Measurements from ENCODE around the gene TAMALIN.

TAMALIN gene

DNA sequence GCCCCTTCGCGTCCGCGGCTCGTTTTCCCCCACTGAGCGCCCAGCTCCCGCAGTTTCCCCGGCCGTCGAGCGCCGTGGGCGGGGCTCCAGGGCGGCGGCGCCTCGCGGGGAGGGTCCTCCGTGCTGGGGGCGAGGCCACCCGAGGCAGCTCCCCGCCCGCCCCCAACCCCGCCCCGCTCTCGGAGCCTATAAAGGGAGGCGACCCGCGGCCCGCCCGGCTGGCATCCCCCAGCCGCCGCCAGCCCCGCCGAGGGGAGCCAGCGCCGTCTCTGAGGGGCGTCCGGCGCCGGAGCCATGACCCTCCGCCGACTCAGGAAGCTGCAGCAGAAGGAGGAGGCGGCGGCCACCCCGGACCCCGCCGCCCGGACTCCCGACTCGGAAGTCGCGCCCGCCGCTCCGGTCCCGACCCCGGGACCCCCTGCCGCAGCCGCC is at the start of gene TAMALIN:
Gene TAMALIN (plus strand): TSS at position 221 of the 432 bp plus-strand sequence. CDS start 74 bp downstream, at position 295.
- TF ChIP-seq GATA1 (IDR thresholded peaks at IDR 0.05; ENCODE audit: low read depth, low read length) (no peak), POLR2A (IDR thresholded peaks at IDR 0.05; ENCODE audit: low read length) (no peak)
- peak; percentile 53 to 57 for DNase-seq

DNA sequence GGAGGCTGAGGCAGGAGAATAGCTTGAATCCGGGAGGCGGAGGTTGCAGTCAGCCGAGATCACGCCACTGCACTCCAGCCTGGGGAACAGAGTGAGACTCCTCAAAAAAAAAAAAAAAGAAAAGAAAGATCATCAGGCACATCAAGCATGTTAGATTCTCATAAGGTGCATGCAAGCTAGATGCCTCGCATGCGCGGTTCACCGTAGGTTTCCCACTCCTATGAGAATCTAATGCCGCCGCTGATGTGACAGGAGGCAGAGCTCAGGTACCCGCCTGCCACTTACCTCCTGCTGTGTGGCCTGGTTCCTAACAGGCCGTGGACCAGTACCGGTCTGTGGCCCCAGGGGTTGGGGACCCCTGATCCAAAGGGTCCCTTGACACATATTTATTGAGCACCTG is 48.2 kb upstream of the TAMALIN start:
- no peak for TF ChIP-seq POLR2A (IDR thresholded peaks at IDR 0.05; ENCODE audit: low read length)
- TF ChIP-seq GATA1 (IDR thresholded peaks at IDR 0.05; ENCODE audit: low read depth, low read length): no peak
- DNase-seq: no peak

DNA sequence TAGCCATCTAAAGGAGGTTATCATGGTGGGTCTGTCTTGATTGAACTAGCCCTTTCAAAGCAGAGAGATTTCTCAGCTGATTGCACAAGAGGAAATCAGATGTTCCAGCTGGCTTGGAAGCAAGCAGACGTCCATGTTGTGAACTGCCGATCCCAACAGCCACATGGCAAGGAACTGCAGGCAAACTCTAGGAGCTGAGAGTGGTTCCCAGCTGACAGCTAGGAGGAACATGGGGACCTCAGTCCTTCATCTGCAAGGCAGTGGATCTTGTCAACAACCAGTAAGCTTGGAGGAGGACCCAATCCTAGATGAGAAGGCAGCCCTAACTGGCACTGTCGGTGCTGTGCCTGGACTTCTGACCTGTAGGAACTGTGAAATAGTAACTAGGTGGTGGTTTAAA is 47.5 kb upstream of the TAMALIN start:
- TF ChIP-seq GATA1 (IDR thresholded peaks at IDR 0.05; ENCODE audit: low read depth, low read length) (no peak), POLR2A (IDR thresholded peaks at IDR 0.05; ENCODE audit: low read length) (no peak)
- DNase-seq: no peak

DNA sequence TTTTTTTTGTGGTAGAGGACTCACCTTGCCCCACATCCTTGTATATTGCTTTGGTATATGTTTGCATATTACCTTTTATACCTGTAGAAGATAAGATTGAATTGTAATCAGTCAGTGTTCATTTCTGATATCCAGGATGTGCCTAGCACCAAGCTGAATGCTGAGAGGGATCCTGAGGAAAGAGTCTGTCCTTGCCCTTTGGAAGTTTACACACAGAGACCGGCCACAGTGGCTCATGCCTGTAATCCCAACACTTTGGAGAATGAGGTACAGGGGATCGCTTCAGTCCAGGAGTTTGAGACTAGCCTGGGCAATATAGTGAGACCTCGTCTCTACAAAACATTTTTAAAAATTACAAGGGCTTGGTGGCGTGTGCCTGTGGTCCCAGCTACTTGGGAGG is 46.8 kb upstream of the TAMALIN start:
- TF ChIP-seq GATA1 (IDR thresholded peaks at IDR 0.05; ENCODE audit: low read depth, low read length) (no peak), POLR2A (IDR thresholded peaks at IDR 0.05; ENCODE audit: low read length) (no peak)
- no peak for DNase-seq

DNA sequence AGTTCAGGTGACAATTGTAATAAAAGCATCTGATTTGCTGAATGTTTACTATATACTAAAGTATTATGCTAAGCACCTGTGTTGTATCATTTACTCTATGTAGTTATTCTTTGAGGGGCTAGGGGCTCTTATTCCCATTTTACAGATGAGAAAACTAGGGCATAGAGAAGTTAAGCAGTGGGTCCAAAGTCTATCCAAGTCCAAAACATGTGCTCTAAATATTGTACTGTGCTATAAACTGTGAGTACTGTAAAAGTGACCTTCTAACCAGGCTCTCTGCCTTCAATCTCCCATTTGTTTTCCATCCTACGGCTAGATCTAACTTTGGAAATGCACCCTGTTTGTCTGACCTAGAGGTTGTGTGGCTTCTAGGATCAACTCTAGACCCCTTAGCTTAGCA is 46.3 kb upstream of the TAMALIN start:
- no peak for TF ChIP-seq GATA1 (IDR thresholded peaks at IDR 0.05; ENCODE audit: low read depth, low read length)
- no peak for TF ChIP-seq POLR2A (IDR thresholded peaks at IDR 0.05; ENCODE audit: low read length)
- no peak for DNase-seq

DNA sequence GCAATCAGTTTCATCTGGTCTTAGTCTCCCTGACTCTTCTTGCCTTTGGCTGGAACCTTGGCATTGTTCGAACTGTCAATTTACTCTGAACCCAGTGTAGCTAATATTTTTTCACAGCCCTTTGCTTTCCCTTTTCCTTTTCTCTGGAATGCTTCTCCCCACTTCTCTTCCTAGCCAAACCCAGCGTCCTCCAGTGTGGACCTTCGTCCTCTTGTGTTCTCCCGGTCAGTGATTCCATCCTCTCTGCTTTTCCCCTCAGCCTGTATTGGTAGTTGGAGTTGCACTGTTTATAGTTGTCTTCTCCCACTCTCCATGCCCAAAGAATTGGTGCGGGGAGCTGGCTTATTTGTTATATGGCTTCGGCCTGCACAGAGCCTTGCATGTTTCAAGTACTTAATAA is 45.9 kb upstream of the TAMALIN start:
- no peak for TF ChIP-seq GATA1 (IDR thresholded peaks at IDR 0.05; ENCODE audit: low read depth, low read length)
- no peak for TF ChIP-seq POLR2A (IDR thresholded peaks at IDR 0.05; ENCODE audit: low read length)
- no peak for DNase-seq

DNA sequence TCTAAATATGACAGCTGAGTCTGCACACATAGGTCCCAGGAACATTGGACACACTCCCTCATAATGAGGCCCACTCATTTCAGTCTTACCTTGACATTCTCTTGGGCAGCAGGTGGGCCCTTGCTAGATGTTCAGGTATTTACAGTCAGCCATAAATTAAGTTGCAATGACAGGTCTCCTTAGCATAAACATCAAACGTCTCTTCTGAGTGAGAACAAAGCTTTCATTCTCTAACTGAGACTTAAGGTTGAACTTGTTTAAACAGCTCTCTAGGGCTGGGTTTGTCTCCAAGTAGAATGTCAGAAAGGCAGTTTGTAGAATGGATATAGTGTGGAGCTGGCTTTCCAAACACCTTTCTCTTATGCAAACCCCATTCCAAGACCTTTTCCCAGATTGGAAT is 44.9 kb upstream of the TAMALIN start:
- no peak for TF ChIP-seq POLR2A (IDR thresholded peaks at IDR 0.05; ENCODE audit: low read length)
- no peak for DNase-seq

DNA sequence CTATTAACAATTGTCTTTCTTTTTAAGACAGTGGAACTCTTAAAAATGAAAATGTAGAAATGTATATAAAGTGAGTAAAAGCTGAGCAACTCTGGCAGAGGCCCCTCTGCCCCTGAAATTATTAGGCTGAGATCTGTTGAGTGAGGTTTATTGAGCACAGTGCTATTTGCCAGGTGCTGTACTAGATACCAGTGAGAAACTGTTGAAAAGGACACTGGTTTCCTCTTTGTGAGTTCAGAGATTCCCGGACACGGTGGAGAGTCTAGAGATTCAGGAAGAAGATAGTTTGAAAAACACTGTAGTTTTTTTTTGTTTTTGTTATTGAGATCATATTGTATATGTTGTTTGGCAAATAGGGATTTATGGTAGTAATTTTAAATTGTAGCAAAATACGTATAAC is 44.0 kb upstream of the TAMALIN start:
- no peak for DNase-seq
- TF ChIP-seq POLR2A (IDR thresholded peaks at IDR 0.05; ENCODE audit: low read length) (no peak), GATA1 (IDR thresholded peaks at IDR 0.05; ENCODE audit: low read depth, low read length) (no peak)

DNA sequence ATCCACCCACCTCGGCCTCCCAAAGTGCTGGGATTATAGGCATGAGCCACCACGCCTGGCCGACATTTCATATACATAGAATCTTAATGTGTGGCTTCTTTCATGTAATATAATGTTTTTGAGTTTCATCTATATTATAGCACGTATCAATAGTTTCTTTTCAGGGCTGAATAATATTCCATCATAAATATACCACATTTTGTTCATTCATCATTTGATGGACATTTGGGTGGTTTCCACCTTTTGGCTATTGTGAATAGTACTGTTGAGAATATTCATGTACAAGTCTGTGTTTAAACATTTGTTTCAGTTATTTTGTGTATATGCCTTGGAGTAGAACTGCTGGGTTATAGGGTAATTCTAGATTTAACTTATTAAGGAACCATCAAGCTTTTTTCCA is 43.3 kb upstream of the TAMALIN start:
- TF ChIP-seq POLR2A (IDR thresholded peaks at IDR 0.05; ENCODE audit: low read length) (no peak), GATA1 (IDR thresholded peaks at IDR 0.05; ENCODE audit: low read depth, low read length) (no peak)
- no peak for DNase-seq

DNA sequence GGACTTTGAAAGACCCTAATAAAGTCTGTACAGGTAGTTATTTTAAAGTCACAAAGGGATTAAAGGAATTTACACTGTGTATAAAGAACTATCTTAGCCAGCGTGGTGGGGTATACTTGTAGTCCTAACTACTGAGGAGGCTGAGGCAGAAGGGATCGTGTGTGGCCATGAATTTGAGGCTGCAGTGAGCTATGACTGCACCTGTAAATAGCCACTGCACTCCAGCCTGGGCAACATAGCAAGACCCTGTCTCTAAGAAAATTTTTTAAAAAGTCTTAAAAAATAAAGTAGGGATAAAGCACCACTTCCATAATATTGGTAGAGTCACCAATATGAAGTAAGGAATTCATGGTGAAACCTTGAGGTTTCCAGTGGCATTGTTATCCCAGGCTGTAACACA is 37.1 kb upstream of the TAMALIN start:
- DNase-seq: no peak
- TF ChIP-seq GATA1 (IDR thresholded peaks at IDR 0.05; ENCODE audit: low read depth, low read length) (no peak), POLR2A (IDR thresholded peaks at IDR 0.05; ENCODE audit: low read length) (no peak)

DNA sequence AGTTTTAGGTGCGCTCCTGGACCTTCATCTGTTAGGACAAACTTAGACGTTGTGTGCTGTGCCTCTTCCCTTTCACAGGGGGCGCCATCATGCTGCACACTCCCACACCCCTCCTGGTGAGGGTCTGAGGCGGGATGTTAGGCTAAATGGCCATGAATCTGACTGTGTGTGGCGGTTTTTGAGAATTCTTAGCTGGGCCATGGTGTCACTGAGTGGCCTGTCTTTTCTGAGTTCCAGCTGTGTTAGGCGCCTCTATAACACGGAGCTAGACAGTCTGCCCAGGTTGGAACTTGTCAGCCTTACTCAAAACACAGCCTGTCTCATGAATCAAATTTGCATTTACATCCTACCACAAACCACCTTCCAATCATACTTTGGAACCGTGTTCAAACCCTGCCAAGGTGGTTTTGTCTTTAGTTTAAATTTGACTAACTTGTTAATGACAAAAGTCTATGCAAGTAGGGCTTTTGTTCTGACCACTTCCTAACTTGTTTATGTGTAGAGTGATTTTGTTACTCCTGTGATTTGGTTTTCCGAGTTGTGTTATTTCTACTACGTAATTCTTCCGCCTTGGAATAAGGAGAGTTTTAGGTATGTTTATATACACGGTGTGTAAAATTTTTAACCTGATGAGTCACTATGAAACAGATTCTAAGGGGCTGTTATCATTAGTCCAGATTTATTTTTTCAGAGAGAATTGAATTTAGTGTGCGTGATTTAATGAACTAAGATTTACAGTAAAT is 35.7 kb upstream of the TAMALIN start:
- TF ChIP-seq POLR2A (IDR thresholded peaks at IDR 0.05; ENCODE audit: low read length): no peak
- DNase-seq: peak; percentile 27 to 40

DNA sequence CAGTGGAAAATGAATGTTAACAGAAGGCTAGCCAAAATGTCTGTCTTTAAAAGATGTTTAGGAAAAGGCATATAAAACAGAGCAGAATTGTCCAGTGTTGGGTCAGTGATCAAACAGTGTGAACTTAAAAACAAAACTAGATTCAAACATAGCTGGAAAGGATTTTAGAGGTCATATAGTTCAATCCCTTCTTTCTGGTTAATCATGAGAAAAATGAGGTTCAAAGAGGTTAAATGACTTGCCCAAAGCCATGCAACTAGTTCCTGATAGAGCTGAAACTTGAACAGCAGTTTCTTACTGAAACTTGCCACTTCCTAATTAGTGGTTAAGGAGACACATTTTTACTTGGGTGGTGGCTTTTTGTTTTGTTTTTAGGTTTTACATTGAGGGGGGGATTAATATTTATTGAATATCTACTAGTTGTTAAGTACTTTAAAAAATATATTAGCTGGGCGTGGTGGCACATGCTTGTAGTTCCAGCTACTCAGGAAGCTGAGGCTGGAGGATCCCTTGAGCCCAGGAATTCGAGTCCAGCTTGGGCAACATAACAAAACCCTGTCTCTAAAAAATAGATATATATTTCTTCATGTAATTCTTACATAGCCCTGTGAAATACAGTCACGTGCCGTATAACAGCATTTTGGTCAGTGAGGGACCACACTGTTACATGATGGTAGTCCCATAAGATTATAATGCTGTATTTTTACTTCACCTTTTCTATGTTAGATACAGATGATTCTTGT is 34.9 kb upstream of the TAMALIN start:
- no peak for TF ChIP-seq POLR2A (IDR thresholded peaks at IDR 0.05; ENCODE audit: low read length)
- TF ChIP-seq GATA1 (IDR thresholded peaks at IDR 0.05; ENCODE audit: low read depth, low read length): no peak
- DNase-seq: no peak

DNA sequence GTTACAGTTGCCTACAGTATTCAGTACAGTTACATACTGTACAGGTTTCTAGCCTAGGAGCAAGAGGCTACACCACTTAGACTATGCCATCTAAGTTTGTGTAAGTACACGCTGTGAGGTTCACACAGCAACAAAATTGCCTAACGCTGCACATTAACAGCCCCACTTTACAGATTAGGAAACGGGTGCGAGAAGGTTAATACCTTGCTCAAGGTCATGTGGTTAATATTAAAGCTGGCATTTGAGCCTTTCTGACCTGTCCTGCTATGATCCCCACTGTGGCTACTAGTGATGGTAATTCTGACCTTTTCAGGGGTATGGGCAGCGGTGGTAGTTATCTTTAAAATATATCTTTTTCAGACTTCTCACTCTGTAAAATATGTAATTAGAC is 34.3 kb upstream of the TAMALIN start:
- no peak for TF ChIP-seq POLR2A (IDR thresholded peaks at IDR 0.05; ENCODE audit: low read length)
- no peak for TF ChIP-seq GATA1 (IDR thresholded peaks at IDR 0.05; ENCODE audit: low read depth, low read length)
- DNase-seq: peak; percentile 42 to 48

DNA sequence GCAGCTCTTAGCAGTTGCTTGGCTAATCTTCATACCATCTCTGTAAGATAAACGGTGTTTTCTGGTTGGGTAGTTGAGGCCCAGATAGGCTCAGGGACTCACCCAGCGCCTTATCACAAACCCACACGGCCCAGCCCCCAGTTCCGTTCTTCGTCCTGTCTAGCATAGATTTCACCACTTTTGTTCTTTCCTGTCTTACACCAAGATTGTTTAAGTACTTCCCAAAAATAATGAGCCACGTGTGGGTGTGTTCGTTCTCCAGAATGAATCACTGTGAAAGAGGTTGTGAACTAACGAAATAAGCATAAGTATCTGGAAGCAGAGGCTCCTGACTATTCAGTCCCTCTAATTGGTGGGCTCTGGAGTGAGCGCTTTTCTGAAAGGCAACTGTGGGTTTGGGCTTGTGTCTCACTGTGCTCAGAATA is 33.9 kb upstream of the TAMALIN start:
- DNase-seq: peak; percentile 65 to 87
- no peak for TF ChIP-seq GATA1 (IDR thresholded peaks at IDR 0.05; ENCODE audit: low read depth, low read length)
- TF ChIP-seq POLR2A (IDR thresholded peaks at IDR 0.05; ENCODE audit: low read length): no peak

DNA sequence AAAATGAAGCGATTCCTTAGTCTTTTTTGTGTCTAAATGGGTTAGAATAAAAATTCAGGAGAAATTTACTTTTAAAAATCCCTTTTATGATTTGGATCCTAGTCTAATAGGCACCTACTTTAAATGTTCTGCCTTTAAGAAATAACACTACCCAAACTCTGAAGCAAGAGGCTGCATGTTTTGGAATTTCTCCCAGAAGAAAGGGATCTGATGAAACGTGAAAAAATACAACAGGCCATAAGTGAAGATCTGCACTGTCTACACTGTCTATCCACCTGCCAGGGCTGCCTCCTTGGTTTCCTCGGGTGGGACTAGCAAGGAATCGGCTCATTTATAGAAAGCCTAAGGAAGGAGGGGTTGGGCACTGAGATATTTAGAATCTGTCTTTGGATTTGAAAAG is 33.2 kb upstream of the TAMALIN start:
- no peak for DNase-seq
- no peak for TF ChIP-seq POLR2A (IDR thresholded peaks at IDR 0.05; ENCODE audit: low read length)
- TF ChIP-seq GATA1 (IDR thresholded peaks at IDR 0.05; ENCODE audit: low read depth, low read length): no peak
